Activated T-helper 2 cell treated with anti-CD3 and anti-CD28 coated beads, Interferon-gamma antibody, Interleukin-2, Interleukin-4, amounts not matched to agents 10 μg/mL and 5 μg/mL and 100 μg/mL, durations not matched to agents 14 hours and 24 hours and 36 hours (primary cell): ENCODE measurements around the gene LIM2. TPM values are rescaled to one million over a fixed set of nuclear protein-coding genes. Genes with fewer than 3 reads are reported as not detected.

Experiments
- DNase-seq: peaks from one replicate; pipeline ENCODE4 v3.0.0; 2021; ENCODE audit warnings: low spot score
- H3K27ac Mint-ChIP-seq: one replicate; pipeline ENCODE4 v1.8.0; 2021; ENCODE audit warnings: mixed read lengths
- H3K27me3 Mint-ChIP-seq: one replicate; pipeline ENCODE4 v1.8.0; 2021; ENCODE audit warnings: low read depth, mixed read lengths
- H3K36me3 Mint-ChIP-seq: one replicate; pipeline ENCODE4 v1.8.0; 2021; ENCODE audit warnings: low read depth, mixed read lengths
- H3K4me1 Mint-ChIP-seq: one replicate; pipeline ENCODE4 v1.8.0; 2021; ENCODE audit warnings: low read depth, mixed read lengths
- H3K4me3 Mint-ChIP-seq: one replicate; pipeline ENCODE4 v1.8.0; 2021; ENCODE audit warnings: low read depth, mild to moderate bottlenecking, moderate library complexity, mixed read lengths
- H3K9me3 Mint-ChIP-seq: one replicate; pipeline ENCODE4 v1.8.0; 2021; ENCODE audit warnings: mixed read lengths
- intact Hi-C: fragments of 100-400 bp; cut with micrococcal nuclease; formaldehyde crosslinking; loops from one replicate; pipeline ENCODE4 v1.15.1; 2023
- total RNA-seq: library from RNA; stranded (reverse); gene quantifications from 2 replicates; pipeline ENCODE4 v1.2.3, GENCODE V29; 2022

LIM2 gene
- total RNA-seq, 1 donor from 2014 or later = not detected

DNA sequence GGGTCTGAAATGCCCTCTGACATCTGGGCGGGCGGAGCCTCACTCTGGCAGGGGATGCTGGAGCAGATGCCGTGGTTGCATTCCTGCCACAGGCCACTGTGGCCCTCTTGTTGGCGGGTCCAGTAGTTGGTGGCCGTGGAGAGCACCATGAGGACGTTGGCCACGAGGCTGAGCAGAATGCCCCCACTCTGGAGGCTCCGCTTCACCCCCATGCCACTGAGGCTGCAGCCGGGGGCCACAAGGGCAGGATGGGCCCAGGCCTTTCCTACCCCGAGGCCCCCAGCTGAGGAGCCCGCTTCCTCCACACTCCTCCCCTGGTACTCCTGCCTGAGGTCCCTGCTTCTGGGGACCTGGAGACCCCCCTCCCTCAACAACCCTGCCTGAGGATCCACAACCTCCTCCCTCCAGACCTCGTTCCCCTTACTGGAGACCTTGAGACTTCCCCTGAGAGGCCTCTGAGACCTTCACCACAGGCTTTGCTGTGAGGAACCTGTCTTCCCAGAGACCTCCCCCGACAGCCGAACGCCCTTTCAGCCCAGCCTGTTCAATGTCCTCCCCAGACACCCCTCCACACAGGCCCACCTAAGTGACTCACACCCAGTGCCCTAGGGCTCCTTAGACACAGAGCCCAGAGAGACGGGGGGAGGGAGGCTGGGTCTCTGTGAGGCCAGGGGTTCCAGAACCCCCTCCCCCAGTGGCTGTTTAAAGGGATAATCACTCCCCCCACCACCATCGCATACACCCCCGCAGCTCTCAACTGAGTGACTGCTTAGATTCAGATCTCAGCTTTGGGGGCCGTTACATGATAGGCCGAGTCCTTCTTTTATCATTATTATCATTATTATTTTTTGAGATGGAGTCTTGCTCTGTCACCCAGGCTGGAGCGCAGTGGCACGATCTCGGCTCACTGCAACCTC is 19.1 kb downstream of the LIM2 start, which contains the start of gene CLDND2:
TSS of gene CLDND2 (minus strand) at position 638 of the 917 bp plus-strand sequence. CDS start at position 212, 426 bp downstream.
- Mint-ChIP-seq H3K36me3 (peaks cover 51% of the 10 kb centered on the region), H3K27me3 (no peaks in the 10 kb centered on the region), H3K4me3 (peak within 1 kb of the TSS; percentile 98), H3K4me1 (peaks cover 51% of the 10 kb centered on the region), H3K9me3 (no peaks in the 10 kb centered on the region), H3K27ac (peak within 1 kb of the TSS; percentile 95)
- no peak for DNase-seq
- intact Hi-C loops = no loop called here

DNA sequence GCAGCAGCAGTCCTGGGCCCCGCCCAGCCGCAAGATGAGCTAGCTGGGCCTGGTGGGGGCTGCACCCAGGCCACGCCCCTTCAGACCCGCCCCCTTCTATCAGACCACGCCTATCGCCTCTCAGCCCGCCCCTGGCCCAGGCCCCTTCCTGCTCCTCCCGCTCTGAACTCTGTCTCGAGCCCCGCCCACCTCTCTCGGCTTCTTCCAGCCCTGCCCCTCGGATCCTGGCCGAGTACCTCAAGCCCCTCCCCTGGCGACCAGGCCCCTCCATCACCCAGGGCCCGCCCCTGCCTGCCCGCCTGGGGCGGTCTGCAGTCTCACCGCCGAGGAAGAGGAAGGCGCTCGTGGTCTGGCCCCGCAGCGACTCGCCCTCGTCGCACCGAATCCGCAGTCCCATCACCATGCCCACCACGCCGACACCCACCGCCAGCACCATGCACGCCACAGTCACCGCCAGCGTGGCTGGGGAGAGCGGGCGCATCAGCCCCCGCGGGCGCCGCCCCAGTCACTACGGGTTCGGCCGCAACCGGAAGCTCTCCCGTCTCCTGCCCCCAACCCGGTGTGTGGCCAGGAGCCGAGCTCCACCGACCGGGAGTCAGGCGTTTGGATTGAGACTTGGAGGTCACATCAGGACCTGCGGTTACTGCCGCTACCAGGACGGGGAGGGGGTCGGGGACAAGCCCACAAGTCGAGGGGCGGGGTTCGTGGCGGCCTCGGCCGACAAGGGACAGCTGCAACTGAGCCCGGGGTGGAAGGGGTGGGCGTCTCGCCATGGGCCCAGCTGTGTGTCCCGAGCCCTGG is 20.0 kb downstream of the LIM2 start:
- peak overlapping the region; percentile 98 for H3K4me3 Mint-ChIP-seq
- H3K36me3 Mint-ChIP-seq = peaks cover 57% of the 10 kb centered on the region
- H3K27me3 Mint-ChIP-seq = no peaks in the 10 kb centered on the region
- H3K27ac Mint-ChIP-seq = peak overlapping the region; percentile 95
- peaks cover 49% of the 10 kb centered on the region for H3K4me1 Mint-ChIP-seq
- H3K9me3 Mint-ChIP-seq = no peaks in the 10 kb centered on the region
- intact Hi-C loops = loop anchor here (1.0 kb wide), 2 partner anchors 27 to 28 kb away; no protein-coding TSS in a partner anchor
- DNase-seq = peak; percentile 98

DNA sequence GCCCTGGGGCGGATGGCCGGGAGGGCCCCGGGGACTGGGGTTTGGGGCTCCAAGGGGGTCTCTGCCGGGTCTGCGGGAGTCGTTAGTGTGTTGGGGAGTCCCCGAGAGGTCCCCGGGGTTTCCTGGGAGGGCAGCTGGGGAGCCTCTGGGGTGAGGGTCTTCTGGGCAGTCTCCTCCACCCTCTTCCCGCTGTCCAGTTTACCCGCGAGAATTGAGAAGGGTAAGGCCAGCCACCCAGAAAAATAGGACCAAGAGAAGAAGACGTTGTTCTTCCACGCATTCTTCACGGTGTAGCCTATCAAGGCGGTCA is 20.6 kb downstream of the LIM2 start:
- DNase-seq = no peak
- Mint-ChIP-seq H3K4me1 (peaks cover 51% of the 10 kb centered on the region), H3K27ac (peak overlapping the region; percentile 95), H3K4me3 (peak overlapping the region; percentile 98), H3K9me3 (no peaks in the 10 kb centered on the region), H3K36me3 (peaks cover 59% of the 10 kb centered on the region), H3K27me3 (no peaks in the 10 kb centered on the region)
- intact Hi-C loops = loop anchor here (1.0 kb wide), 2 partner anchors 27 to 28 kb away; no protein-coding TSS in a partner anchor

DNA sequence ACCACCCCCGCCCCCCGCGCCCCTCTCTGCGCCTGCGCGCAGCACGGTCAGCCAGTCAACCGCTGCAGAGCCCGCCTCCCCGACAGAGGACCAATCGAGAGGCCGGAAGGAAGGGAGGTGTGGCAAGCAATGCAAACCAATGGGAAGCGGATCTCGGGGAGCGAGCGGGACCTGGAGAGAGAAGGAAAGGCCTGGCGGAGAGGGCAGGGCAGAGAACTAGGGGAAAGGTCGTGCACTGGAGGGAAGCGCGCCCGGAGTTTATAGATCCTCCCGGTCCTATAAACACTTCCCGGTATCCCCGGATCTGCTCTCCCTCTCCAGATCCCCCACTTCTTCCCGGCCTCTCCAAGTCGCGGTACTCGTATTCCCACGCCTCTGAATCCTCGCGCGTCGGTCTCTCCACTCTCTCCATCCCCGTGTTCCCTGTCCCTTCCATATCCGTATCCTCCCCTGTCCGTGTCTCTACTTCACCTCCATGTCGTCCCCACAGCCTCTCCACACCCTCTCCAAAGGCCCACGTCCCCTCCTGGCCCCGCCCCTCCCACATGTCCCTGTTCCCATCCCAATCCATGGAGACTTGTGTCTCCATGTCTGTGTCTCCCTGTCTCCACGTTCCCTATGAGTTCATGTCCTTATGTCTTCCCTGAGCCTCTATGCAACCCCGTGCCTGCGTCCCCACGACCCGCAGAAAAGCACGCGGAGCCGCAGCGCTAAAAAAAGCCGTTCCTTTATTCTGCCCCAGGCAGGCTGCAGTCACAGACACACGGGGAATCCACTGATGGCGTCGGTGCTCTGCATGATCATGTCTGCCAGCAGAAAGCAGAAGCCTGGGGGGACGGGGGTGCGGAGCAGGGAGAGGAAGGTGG is 21.2 kb downstream of the LIM2 start:
- intact Hi-C loops = loop anchor here (1.0 kb wide), 2 partner anchors 27 to 28 kb away; no protein-coding TSS in a partner anchor
- peaks cover 53% of the 10 kb centered on the region for H3K36me3 Mint-ChIP-seq
- H3K4me3 Mint-ChIP-seq = peak overlapping the region; percentile 98
- H3K9me3 Mint-ChIP-seq = no peaks in the 10 kb centered on the region
- peak overlapping the region; percentile 95 for H3K27ac Mint-ChIP-seq
- peaks cover 52% of the 10 kb centered on the region for H3K4me1 Mint-ChIP-seq
- H3K27me3 Mint-ChIP-seq = no peaks in the 10 kb centered on the region
- peak; percentile 93 for DNase-seq

DNA sequence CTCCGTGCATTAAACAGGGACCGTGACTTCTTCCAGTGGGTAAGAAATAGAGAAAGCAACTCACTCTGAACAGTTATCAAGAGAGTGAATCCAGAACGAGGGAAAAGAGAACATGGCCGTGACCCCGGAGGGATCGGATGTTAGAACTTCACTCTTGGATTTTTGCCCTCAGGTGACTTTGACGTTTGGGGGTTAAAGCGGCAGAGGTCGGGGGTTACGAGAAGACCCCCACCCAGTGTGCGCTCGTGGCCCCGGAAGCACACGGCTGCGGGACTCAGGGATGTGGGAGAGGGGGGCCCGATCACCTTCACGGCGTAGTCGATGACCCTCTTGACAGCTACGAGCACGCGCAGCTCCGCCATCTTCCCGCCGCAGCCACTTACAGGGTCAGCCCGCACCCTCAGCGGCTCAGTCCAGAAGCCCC is 21.8 kb downstream of the LIM2 start, which contains the start of gene ETFB:
TSS of gene ETFB (minus strand) at position 424 of the 424 bp plus-strand sequence. CDS start at position 362, 62 bp downstream.
- DNase-seq = no peak
- H3K9me3 Mint-ChIP-seq = no peaks in the 10 kb centered on the region
- intact Hi-C loops = no loop called here
- peaks cover 49% of the 10 kb centered on the region for H3K4me1 Mint-ChIP-seq
- H3K4me3 Mint-ChIP-seq = peak within 1 kb of the TSS; percentile 98
- peaks cover 50% of the 10 kb centered on the region for H3K36me3 Mint-ChIP-seq
- H3K27me3 Mint-ChIP-seq = no peaks in the 10 kb centered on the region
- peak within 1 kb of the TSS; percentile 95 for H3K27ac Mint-ChIP-seq

DNA sequence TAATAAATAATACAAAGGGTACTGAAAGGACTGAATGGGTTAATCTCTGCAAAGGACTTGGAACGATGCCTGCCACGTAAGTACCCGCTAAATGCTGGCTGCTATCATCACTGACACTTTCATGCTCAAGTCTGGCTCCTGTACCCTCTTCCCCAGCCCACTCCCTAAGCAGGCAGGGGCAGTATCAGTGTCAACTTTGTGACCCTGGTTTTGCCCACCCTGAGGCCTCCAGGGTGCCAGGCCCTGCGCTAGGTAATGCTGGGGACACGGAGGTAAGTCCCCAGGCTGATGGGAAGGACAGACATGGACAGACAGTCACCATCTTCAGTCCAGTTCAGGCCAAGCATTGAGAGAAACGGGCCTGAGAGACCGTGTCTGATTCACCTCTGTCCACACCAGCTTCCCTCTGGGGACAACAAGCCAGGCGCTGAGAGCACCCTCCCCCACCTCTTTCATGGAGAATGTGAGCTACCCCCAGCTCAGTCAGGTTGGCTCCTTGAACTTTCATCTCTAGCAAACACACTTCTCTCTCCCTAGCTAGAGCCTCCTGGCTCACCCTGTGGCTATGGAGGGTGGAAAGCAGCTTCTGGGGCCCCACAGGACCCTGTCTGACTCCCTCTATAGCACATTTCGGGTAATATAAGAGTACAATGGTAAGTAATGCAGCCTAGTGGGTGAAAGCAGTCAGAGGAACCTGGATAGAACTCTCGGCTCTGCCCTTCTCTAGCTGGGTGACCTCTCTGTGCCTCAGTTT is 22.4 kb downstream of the LIM2 start:
- peaks cover 46% of the 10 kb centered on the region for H3K4me1 Mint-ChIP-seq
- H3K4me3 Mint-ChIP-seq = peak overlapping the region; percentile 98
- no peak for DNase-seq
- peaks cover 48% of the 10 kb centered on the region for H3K36me3 Mint-ChIP-seq
- intact Hi-C loops = no loop called here
- H3K27me3 Mint-ChIP-seq = no peaks in the 10 kb centered on the region
- H3K9me3 Mint-ChIP-seq = no peaks in the 10 kb centered on the region
- peak overlapping the region; percentile 95 for H3K27ac Mint-ChIP-seq

DNA sequence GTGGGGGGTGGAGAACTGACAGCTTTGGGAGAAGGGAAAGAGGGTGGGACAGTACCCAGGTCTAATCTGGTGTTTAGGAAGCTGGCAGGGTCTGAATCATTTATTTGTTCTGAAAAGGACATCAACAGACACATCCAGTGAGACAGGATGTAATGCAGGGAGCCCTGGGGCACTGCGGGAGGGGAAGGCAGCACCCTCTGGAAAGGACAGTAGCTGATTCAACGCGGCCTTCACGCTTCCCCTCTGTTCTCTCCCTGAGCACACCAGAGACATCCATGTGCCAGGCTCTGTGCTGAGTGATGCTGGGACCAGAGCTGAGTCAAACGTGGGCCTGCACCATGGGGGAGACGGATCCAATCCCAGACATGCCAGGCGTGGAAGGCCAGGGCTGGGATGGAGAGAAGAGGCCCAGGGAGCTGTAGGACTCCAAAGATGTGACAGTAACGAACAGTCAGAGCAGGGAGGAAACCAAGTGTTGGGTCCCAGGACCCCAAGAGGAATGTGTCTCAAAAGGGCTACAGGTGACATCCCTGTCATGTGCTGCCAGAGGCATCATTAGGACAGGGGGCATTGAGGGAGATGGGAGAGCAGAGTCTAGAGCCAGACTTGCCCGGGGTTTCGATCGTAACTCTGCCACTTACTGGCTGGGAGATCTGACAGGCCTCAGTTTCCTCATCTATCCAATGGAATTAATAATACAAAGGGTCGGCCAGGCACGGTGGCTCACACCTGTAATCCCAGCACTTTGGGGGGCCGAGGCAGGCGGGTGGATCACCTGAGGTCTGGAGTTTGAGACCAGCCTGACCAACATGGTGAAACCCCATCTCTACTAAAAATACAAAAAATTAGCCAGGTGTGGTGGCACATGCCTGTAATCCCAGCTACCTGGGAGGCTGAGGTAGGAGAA is 23.3 kb downstream of the LIM2 start:
- peak overlapping the region; percentile 99 for H3K27ac Mint-ChIP-seq
- no peak for DNase-seq
- no peaks in the 10 kb centered on the region for H3K9me3 Mint-ChIP-seq
- no peaks in the 10 kb centered on the region for H3K27me3 Mint-ChIP-seq
- H3K36me3 Mint-ChIP-seq = peaks cover 48% of the 10 kb centered on the region
- peak overlapping the region; percentile 74 for H3K4me3 Mint-ChIP-seq
- H3K4me1 Mint-ChIP-seq = peaks cover 46% of the 10 kb centered on the region
- intact Hi-C loops = no loop called here

DNA sequence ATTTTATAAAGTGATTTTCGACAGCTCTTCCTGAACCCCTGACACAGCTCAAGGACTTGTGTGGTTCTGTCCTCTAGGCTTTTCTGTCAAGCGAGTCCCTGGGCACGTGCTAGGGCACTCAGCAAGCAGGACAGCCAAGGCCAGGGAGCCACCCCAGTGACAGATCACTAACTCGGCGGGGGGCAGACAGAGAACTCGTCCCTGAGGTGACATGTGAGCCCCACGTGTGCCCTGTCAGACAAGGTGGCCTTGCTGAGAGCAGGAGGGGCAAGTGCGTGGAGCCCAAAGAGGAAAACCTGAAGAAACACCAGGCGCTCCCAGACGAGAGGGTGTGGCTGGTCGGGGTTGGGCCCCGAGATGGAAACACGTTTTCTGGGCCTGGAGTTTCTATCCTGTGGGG is 26.5 kb downstream of the LIM2 start:
- H3K4me3 Mint-ChIP-seq = no peak overlapping the region
- peaks cover 62% of the 10 kb centered on the region for H3K36me3 Mint-ChIP-seq
- H3K27ac Mint-ChIP-seq = peak overlapping the region; percentile 38
- DNase-seq = no peak
- intact Hi-C loops = no loop called here
- no peaks in the 10 kb centered on the region for H3K9me3 Mint-ChIP-seq
- H3K27me3 Mint-ChIP-seq = no peaks in the 10 kb centered on the region
- peaks cover 56% of the 10 kb centered on the region for H3K4me1 Mint-ChIP-seq

DNA sequence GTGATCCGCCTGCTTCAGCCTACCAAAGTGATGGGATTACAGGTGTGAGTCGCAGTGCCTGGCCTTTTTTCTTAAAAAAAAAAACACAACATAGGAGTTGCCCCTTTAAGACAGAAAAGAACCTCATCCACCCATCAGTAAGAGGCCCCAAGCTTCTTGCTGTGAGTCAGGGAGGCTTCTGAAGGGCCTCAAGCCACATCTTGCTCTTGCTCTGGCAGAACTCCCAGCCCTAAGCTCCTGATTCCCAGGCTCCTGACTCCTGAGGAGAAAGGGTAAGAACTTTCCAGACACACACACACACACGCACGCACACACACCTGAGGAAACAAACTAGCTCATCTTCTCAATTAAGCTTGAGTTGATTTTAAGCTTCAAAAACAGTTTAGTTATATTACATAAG is 28.5 kb downstream of the LIM2 start:
- Mint-ChIP-seq H3K9me3 (no peaks in the 10 kb centered on the region), H3K4me1 (peaks cover 61% of the 10 kb centered on the region), H3K4me3 (no peak overlapping the region), H3K27ac (peak overlapping the region; percentile 17), H3K27me3 (no peaks in the 10 kb centered on the region), H3K36me3 (peaks cover 60% of the 10 kb centered on the region)
- no peak for DNase-seq
- intact Hi-C loops = no loop called here

DNA sequence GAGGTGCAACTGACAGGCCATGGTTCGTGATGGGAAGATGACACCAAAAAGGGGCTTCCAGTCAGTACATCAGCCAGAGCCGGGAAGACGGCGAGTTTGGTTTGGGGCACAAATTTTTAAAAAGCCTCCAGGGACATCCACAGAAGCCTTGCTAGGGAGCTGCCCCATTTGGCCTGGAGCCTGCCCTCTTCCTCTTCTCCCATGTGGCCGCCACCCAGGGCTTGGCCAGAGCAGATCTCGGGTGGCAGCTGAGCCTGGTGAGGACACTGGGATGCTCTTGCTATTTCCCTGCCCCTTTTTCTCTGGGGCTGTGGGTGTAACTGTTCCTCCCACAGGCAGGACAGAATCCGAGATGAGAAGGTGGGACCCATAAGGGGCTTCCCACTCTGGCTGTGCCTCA is 29.8 kb downstream of the LIM2 start:
- peaks cover 54% of the 10 kb centered on the region for H3K36me3 Mint-ChIP-seq
- no peaks in the 10 kb centered on the region for H3K27me3 Mint-ChIP-seq
- peak overlapping the region; percentile 38 for H3K27ac Mint-ChIP-seq
- peaks cover 54% of the 10 kb centered on the region for H3K4me1 Mint-ChIP-seq
- H3K9me3 Mint-ChIP-seq = no peaks in the 10 kb centered on the region
- intact Hi-C loops = no loop called here
- no peak for DNase-seq
- no peak overlapping the region for H3K4me3 Mint-ChIP-seq
